Testis (tissue), 3 donors: Measurements from ENCODE around the gene DDC. TPM values are rescaled to one million over a fixed set of nuclear protein-coding genes. Genes with fewer than 3 reads are reported as not detected.

ENCODE experiments used
- DNase-seq: peaks from one replicate; pipeline ENCODE4 v3.0.0-alpha.2; 2019
- H3K27ac ChIP-seq, 2 donors: fragments of 200-600 bp; sonication (generic); one replicate each; pipeline ENCODE4 v1.5.1; 2019
- H3K27me3 ChIP-seq: fragments of 200-600 bp; sonication (generic); one replicate; pipeline ENCODE4 v1.5.1; 2019
- H3K36me3 ChIP-seq: fragments of 200-600 bp; sonication (generic); one replicate; pipeline ENCODE4 v1.5.1; 2017; ENCODE audit warnings: low read depth; ENCODE audit errors: missing control alignments
- H3K4me1 ChIP-seq: fragments of 200-600 bp; sonication (generic); one replicate; pipeline ENCODE4 v1.5.1; 2019
- H3K4me3 ChIP-seq, 2 donors: fragments of 200-600 bp; sonication (generic); one replicate each; pipeline ENCODE4 v1.5.1; 2017 to 2019
- H3K9me3 ChIP-seq: fragments of 200-600 bp; sonication (generic); one replicate; pipeline ENCODE4 v1.5.1; 2017
- POLR2A ChIP-seq: fragments of 450-650 bp; IDR thresholded peaks from one replicate; pipeline ENCODE4 v1.6.1; 2017; ENCODE audit warnings: antibody characterized with exemption, mild to moderate bottlenecking, moderate library complexity
- WGBS, 2 donors: methylation state at CpG; one replicate each; pipeline ENCODE4 v1.1.5; 2018; 5-methylcytosine and 5-hydroxymethylcytosine counted together
- intact Hi-C: fragments of 100-400 bp; cut with DNase I; formaldehyde crosslinking; loops from one replicate; pipeline ENCODE4 v1.15.1; 2023; ENCODE audit warnings: low total_unique reads
- polyA plus RNA-seq: library from polyadenylated mRNA; stranded (reverse); fragments of 350-450 nt; fragmentation: Illumina TruSeq; extraction: RNeasy Lipid Tissue Mini Kit (QIAGEN cat#74804); gene quantifications from one replicate; pipeline ENCODE4 v1.2.3, GENCODE V29; 2014; ENCODE audit warnings: low read depth, low replicate concordance; ENCODE audit not compliant: insufficient read depth
- total RNA-seq, 2 donors: library from RNA; depleted of rRNA; stranded (reverse); fragments of >200 nt; gene quantifications; one replicate each; pipeline ENCODE4 v1.2.3, GENCODE V29; 2016
- TF ChIP-seq, protein P1 (sequence below), 3 experiments: fragments of 450-650 bp in 2 of 3; fragments of 200-600 bp in 1 of 3; sonication (generic) in 1 of 3; IDR thresholded peaks; one replicate each; pipeline ENCODE4 v1.5.1; 2016 to 2019; ENCODE audit warnings: antibody characterized with exemption in 3 of 3, mild to moderate bottlenecking in 2 of 3, moderate library complexity in 1 of 3

The DDC gene
- total and polyA plus RNA-seq, 3 donors from 2014 or later: 1.2 to 4.1 (median 3.3) TPM

DNA sequence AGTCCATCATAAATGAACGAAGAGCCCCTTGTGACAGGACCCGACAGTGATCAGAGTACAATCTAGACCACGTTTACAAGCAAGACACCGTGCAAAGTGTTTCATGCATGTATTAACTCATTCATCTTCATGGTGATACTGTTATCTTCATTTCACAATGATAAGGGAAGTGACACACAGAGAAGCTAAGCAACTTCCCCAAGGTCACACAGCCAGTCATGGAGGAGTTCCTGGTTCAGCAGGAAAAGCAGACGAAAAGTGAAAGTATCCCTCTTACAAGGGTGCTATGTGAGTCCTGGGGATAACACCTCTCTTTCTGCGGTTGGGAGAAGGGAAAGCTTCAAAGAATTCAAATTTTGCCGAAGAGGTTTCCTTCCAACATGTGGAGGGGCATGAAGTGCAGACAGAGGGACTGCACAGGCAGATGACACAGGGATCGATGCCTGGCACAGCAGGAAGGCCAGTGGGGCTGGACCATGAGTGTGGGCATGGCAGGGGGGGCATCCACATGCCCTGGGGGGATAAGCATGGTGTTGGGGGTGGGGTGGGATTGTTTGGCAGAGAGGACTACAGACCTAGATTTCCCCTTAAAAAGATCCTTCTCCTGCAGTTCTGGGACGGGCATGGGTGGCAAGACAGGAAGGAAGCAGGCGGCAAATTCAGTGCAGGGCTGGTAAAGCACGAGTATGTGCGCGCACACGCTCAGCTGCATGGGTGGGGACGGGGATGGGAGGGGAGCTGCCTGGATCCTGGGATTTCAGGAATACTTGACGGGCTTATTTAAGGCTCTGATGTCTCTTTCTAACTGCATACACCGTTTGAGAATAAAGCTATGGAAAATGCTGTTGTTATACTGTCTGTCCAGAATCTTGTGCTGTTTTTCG lies 33.5 kb upstream of the DDC start:
- 86 to 88% methylated on average over 18 of the region's 18 CpGs for WGBS, 2 donors
- Histone ChIP-seq H3K4me3 (no peak overlapping the region), H3K4me1 (peaks cover 6% of the 10 kb centered on the region), H3K27ac (no peak overlapping the region), H3K9me3 (no peaks in the 10 kb centered on the region), H3K27me3 (no peaks in the 10 kb centered on the region), H3K36me3 (no peaks in the 10 kb centered on the region)
- TF ChIP-seq, protein P1, sequence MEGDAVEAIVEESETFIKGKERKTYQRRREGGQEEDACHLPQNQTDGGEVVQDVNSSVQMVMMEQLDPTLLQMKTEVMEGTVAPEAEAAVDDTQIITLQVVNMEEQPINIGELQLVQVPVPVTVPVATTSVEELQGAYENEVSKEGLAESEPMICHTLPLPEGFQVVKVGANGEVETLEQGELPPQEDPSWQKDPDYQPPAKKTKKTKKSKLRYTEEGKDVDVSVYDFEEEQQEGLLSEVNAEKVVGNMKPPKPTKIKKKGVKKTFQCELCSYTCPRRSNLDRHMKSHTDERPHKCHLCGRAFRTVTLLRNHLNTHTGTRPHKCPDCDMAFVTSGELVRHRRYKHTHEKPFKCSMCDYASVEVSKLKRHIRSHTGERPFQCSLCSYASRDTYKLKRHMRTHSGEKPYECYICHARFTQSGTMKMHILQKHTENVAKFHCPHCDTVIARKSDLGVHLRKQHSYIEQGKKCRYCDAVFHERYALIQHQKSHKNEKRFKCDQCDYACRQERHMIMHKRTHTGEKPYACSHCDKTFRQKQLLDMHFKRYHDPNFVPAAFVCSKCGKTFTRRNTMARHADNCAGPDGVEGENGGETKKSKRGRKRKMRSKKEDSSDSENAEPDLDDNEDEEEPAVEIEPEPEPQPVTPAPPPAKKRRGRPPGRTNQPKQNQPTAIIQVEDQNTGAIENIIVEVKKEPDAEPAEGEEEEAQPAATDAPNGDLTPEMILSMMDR (IDR thresholded peaks at IDR 0.05): no peak
- no peak for TF ChIP-seq POLR2A
- intact Hi-C loops: no loop called here
- DNase-seq: no peak

DNA sequence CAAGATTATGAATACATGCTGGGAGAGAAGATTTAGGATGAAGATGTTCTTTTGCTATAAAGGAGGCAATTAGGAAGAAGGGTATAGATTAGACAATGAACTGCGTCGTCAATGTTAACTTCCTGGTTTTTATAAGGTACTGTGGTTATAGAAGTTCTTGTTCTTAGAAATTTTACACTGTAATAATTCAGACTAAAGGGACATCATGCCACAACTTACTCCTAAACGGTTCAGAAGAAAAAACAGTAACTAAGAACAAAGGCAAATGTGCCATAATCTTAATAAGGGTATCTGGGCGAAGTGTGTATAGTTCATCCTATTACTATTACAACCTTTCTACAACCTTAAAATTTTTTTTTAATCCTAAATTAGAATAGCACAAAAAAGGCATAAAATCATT lies 31.3 kb upstream of the DDC start:
- DNase-seq: no peak
- Histone ChIP-seq H3K4me3 (no peak overlapping the region), H3K4me1 (peaks cover 6% of the 10 kb centered on the region), H3K36me3 (no peaks in the 10 kb centered on the region), H3K27ac (no peak overlapping the region), H3K9me3 (no peaks in the 10 kb centered on the region), H3K27me3 (no peaks in the 10 kb centered on the region)
- intact Hi-C loops: no loop called here
- 81 to 86% methylated on average over 4 of the region's 4 CpGs for WGBS, 2 donors
- TF ChIP-seq POLR2A: no peak
- TF ChIP-seq, protein P1 (IDR thresholded peaks at IDR 0.05): no peak

DNA sequence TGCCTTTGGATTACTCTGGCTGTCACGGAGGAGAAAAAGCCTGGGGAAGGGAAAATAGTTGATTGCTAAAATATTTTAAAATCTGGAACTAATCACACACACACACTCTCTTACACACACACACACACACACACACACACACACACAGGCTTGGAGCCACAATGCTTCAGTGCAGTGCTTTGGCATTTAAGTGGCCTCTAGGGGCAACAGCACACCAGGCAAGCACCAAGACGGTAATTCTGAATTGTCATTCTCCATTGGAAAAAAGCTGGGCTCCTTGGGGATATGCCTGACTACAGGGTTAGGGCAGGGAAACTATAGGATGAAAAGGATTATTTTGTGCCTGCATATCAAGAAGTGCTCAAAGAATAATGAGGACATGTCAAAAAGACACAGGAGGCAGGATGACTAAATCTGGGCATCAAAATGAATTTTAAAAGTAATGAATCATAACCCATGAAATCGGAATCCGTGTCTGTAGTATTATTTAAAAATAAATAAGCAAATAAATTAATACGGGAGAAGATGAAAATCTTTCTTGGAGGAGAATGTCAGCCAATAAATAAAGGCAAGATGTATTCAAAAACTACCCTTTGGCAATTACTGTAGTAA lies 30.4 kb upstream of the DDC start:
- intact Hi-C loops: no loop called here
- peak; percentile 60 for DNase-seq
- no peak overlapping the region for H3K27ac ChIP-seq
- H3K27me3 ChIP-seq: no peaks in the 10 kb centered on the region
- no peaks in the 10 kb centered on the region for H3K9me3 ChIP-seq
- no peak for TF ChIP-seq POLR2A
- TF ChIP-seq, protein P1 (IDR thresholded peaks at IDR 0.05): peak in 2 of 3 experiments; percentile 40 to 44
- H3K4me1 ChIP-seq: peaks cover 6% of the 10 kb centered on the region
- no peaks in the 10 kb centered on the region for H3K36me3 ChIP-seq
- H3K4me3 ChIP-seq: no peak overlapping the region
- 67 to 79% methylated on average over 5 of the region's 5 CpGs for WGBS, 2 donors

DNA sequence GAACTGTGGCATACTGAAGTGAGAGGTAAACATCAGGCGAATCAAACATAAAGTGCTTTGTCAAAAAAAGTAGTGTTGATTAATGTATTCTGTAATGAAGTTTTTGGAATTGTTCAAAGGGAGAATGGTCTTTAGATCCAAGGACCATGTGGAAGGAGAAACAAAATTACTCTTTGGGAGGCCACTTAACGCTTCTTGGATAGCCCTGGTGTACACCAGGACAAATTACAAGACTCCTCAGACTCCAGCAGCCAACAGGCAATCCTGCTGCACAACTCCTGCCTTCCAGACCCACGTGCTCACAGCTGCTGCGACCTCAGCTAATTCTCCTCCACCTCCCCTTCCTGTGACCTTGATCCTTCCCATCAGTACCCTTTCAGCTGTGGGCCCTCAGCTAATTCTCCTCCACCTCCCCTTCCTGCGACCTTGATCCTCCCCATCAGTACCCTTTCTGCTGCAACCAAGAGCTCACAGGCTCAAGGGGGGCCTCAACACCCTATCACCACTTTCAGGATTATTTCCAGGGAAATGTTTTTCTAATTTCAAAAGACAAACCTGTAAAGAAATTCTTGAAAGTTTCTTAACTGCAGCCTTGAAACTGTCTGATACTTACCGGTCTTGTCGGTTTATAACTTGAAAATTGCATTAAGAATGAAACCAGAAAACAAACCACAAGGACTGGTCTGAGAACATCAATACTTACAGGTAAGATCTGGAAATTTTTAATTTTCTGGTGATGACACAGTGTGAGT lies 29.7 kb upstream of the DDC start:
- intact Hi-C loops: no loop called here
- H3K4me1 ChIP-seq: peaks cover 6% of the 10 kb centered on the region
- no peaks in the 10 kb centered on the region for H3K27me3 ChIP-seq
- no peaks in the 10 kb centered on the region for H3K36me3 ChIP-seq
- no peak overlapping the region for H3K27ac ChIP-seq
- no peak for DNase-seq
- H3K4me3 ChIP-seq: no peak overlapping the region
- WGBS, 2 donors: 40 to 57% methylated on average over 7 of the region's 7 CpGs
- H3K9me3 ChIP-seq: no peaks in the 10 kb centered on the region
- TF ChIP-seq, protein P1 (IDR thresholded peaks at IDR 0.05): no peak
- TF ChIP-seq POLR2A: no peak
